Esophagus squamous epithelium (tissue), 5 donors: ENCODE data around the gene SBF1. TPM values are rescaled to one million over a fixed set of nuclear protein-coding genes. Genes with fewer than 3 reads are reported as not detected.

Experiments used
- DNase-seq: peaks from one replicate; lab custom pipeline; 2025; lab: John Stamatoyannopoulos, UW
- H3K27ac ChIP-seq, 4 donors: fragments of 200-600 bp; sonication (generic); one replicate each; pipeline ENCODE4 v1.5.1; 2016 to 2019; ENCODE audit warnings: mild to moderate bottlenecking in 1 of 4
- H3K27me3 ChIP-seq, 4 donors: fragments of 200-600 bp; sonication (generic); 1 replicate in 3 of 4; 2 replicates in 1 of 4; pipeline versions ENCODE4 v1.5.1 to v1.6.0; 2017 to 2021; ENCODE audit warnings: antibody characterized with exemption in 1 of 4
- H3K36me3 ChIP-seq, 3 donors: fragments of 200-600 bp; sonication (generic); one replicate each; pipeline ENCODE4 v1.5.1; 2016 to 2019
- H3K4me1 ChIP-seq, 3 donors: fragments of 200-600 bp; sonication (generic); one replicate each; pipeline ENCODE4 v1.5.1; 2017 to 2019
- H3K4me3 ChIP-seq, 4 donors: fragments of 200-600 bp; sonication (generic); 1 replicate in 3 of 4; 2 replicates in 1 of 4; pipeline ENCODE4 v1.5.1; 2016 to 2019; ENCODE audit warnings: mild to moderate bottlenecking in 2 of 4, moderate library complexity in 1 of 4
- H3K9me3 ChIP-seq, 3 donors: fragments of 200-600 bp; sonication (generic); one replicate each; pipeline ENCODE4 v1.5.1; 2016 to 2019
- POLR2A ChIP-seq, 4 donors: fragments of 450-650 bp; IDR thresholded peaks; one replicate each; pipeline ENCODE4 v1.6.1; 2017; ENCODE audit warnings: antibody characterized with exemption in 4 of 4, mild to moderate bottlenecking in 4 of 4, moderate library complexity in 3 of 4
- WGBS, 2 donors: methylation state at CpG; one replicate each; pipeline ENCODE4 v1.1.5; 2018; 5-methylcytosine and 5-hydroxymethylcytosine counted together
- intact Hi-C: fragments of 100-400 bp; cut with DNase I; formaldehyde crosslinking; loops from one replicate; pipeline ENCODE4 v1.15.0; 2022
- total RNA-seq, 4 donors: library from RNA; depleted of rRNA; stranded (reverse); fragments of >200 nt; gene quantifications; one replicate each; pipeline ENCODE4 v1.1.0, GENCODE V29; 2016
- TF ChIP-seq, protein P1 (sequence below), 6 experiments: fragments of 450-650 bp in 4 of 6; fragments of 200-600 bp in 2 of 6; sonication (generic) in 2 of 6; IDR thresholded peaks; one replicate each; pipeline ENCODE4 v1.5.1; 2016 to 2019; ENCODE audit warnings: antibody characterized with exemption in 6 of 6, mild to moderate bottlenecking in 4 of 6, moderate library complexity in 4 of 6
- donor health status: DM: yes; HTN: yes; CAD: no.

The SBF1 gene
- total RNA-seq, 4 donors from 2014 or later: 38.3 to 92.0 (median 63.4) TPM

DNA sequence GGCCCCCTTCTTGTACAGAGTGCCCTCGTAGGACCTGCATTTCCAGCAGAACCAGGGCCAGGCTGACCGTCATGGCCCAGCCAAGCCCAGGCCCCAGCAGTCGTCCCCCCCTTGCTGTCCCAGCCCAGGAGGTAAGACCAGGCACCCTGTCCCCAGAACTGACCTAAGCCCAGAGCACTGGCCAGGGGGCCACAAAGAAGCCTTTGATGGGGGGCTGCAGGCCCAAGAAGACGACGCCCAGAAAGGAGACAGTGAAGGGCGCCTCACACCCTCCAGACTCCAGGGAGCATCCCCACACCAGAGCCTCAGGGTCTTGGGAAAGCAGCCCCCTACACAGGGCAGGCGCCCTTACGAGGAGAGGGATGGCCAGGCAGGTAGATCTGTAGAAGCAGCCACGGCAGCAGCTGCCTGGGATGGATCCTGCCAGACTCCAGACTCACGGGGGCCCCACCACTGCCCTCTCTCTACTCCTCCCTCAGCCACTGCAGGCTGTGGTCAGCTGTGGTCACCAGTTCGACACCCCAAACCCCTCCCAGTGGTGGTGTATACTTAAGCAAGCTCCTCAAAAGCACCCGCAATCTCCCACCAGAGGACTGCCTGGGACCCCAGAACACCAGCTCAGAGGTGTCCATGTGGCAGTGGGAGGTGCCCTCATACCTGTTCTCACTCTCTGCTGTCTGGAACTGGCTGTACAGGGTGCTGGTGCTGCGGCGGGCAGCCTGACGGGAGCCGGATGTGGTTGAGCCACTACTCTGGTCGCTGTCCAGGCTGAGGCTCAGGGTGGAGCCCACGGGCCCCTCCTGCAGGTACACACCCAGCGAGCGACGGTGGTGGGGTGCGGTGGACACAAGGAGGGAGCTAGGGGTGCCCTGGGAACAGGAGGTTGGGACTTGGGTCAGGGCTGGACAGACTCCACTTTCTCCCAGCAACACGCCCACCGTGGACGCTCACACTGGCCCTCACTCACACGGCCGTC lies 27.0 kb downstream of the SBF1 start:
- TF ChIP-seq, protein P1, sequence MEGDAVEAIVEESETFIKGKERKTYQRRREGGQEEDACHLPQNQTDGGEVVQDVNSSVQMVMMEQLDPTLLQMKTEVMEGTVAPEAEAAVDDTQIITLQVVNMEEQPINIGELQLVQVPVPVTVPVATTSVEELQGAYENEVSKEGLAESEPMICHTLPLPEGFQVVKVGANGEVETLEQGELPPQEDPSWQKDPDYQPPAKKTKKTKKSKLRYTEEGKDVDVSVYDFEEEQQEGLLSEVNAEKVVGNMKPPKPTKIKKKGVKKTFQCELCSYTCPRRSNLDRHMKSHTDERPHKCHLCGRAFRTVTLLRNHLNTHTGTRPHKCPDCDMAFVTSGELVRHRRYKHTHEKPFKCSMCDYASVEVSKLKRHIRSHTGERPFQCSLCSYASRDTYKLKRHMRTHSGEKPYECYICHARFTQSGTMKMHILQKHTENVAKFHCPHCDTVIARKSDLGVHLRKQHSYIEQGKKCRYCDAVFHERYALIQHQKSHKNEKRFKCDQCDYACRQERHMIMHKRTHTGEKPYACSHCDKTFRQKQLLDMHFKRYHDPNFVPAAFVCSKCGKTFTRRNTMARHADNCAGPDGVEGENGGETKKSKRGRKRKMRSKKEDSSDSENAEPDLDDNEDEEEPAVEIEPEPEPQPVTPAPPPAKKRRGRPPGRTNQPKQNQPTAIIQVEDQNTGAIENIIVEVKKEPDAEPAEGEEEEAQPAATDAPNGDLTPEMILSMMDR (IDR thresholded peaks at IDR 0.05): no peak
- no peak for TF ChIP-seq POLR2A (IDR thresholded peaks at IDR 0.05)
- Histone ChIP-seq H3K36me3 (peaks cover 17 to 100% (median 22%) of the 10 kb centered on the region in 3 donors), H3K4me3 (no peak overlapping the region), H3K4me1 (peaks cover 0 to 17% (median 10%) of the 10 kb centered on the region in 3 donors), H3K27ac (peak overlapping the region in 1 of 4 donors; percentile 44), H3K27me3 (no peaks in the 10 kb centered on the region), H3K9me3 (no peaks in the 10 kb centered on the region)
- no peak for DNase-seq
- WGBS, 2 donors: 81 to 83% methylated on average over 11 to 14 of the region's 27 CpGs
- intact Hi-C loops: no loop called here

DNA sequence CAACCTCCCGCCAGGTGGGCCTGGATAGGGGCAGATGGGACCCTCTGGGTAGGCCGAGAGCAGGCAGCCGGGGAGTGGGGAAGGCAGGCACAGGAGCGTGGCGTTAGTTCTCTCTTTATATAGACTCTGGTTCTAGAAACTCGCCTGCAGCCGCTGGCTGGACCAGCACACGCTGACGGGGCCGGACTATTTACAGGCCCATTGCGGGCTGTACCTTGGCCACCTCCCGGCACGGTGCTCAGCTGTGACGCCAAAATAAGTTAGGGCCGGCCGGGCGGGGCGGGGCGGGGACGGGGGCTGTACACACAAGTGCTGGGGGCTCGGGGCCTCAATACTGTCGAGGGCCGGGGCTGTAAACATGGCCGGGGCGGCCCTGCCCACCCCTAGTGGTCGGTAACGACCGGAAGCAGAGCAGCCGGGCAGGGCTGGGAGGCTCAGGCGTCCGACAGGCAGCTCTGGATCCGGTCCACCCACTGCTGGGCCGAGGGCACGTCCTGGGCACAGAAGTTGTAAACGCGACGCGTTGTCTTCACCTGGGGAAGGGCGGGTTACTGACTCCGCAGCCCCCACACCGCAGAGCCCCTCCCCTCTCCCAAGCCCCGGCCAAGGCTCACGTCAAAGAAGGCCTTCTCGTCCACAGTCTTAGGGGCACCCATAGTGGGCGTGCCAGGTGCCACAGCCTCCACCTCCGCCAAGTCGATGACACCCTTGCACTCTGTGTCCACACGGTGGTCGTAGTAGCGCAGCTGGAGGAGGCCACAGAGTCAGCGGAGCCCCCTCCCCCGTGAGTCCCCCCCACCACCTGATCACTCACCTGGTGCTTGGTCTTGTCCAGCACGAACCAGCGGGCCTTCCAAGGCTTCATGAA lies 27.9 kb downstream of the SBF1 start:
- peak overlapping the region in 1 of 4 donors; percentile 39 for H3K27ac ChIP-seq
- no peak for DNase-seq
- 70 to 82% methylated on average over 2 to 13 of the region's 54 CpGs for WGBS, 2 donors

DNA sequence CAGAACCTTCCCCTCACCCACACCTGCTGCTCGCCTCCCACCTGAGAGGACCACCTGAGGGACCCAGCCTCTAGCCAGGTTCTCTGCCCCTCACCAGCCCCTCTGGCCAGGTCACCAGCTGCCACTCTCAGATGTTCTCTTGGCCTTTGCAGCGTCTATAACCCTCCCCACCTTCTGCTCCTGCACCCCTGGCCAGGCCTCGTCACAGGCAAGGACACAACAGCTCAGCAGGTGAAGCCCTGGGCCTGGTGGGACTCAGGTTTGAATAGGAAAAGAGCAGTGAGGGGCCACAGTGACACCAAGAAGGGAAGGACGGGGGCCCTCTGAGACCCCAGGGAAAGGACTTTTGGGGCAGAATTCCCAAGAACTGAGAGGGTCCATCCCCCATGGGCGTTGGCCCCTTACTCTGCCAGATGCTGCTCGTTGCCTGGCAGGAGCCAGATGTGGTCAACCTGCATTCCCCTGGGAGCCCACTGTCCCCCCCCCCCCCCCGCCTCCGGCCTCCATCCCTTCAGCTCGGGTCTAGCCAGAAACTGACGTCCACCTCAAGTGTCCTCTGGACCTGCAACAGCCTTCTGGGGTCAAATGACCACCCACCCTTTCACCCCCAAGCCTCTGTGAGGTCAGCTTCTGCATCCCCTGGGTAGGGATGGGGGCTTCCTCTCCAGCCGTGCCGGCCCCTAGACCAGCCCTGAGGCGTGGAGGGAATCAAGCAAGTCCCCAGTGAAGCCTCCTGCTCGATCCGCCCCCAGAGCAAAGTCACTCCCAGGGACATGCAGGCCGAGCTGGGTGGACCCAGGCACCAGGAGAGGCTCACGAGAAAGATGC lies 28.7 kb downstream of the SBF1 start:
- H3K4me1 ChIP-seq: peaks cover 0 to 17% (median 10%) of the 10 kb centered on the region in 3 donors
- TF ChIP-seq, protein P1 (IDR thresholded peaks at IDR 0.05): no peak
- TF ChIP-seq POLR2A (IDR thresholded peaks at IDR 0.05): no peak
- H3K27me3 ChIP-seq: no peaks in the 10 kb centered on the region
- intact Hi-C loops: no loop called here
- WGBS, 2 donors: 75% methylated on average over 3 of the region's 17 CpGs; no CpG with 5 or more reads in 1 of the 2 donors
- H3K36me3 ChIP-seq: peaks cover 20 to 100% (median 26%) of the 10 kb centered on the region in 3 donors
- no peak for DNase-seq
- no peak overlapping the region for H3K4me3 ChIP-seq
- no peak overlapping the region for H3K27ac ChIP-seq
- H3K9me3 ChIP-seq: no peaks in the 10 kb centered on the region

More for the DNA sequence above, 27.9 kb downstream of the SBF1 start:
- Histone ChIP-seq H3K27me3 (no peaks in the 10 kb centered on the region), H3K4me3 (no peak overlapping the region), H3K9me3 (no peaks in the 10 kb centered on the region), H3K4me1 (peaks cover 0 to 17% (median 10%) of the 10 kb centered on the region in 3 donors), H3K36me3 (peaks cover 17 to 100% (median 22%) of the 10 kb centered on the region in 3 donors)
- intact Hi-C loops: no loop called here
- TF ChIP-seq POLR2A (IDR thresholded peaks at IDR 0.05): no peak
- TF ChIP-seq, protein P1 (IDR thresholded peaks at IDR 0.05): no peak

DNA sequence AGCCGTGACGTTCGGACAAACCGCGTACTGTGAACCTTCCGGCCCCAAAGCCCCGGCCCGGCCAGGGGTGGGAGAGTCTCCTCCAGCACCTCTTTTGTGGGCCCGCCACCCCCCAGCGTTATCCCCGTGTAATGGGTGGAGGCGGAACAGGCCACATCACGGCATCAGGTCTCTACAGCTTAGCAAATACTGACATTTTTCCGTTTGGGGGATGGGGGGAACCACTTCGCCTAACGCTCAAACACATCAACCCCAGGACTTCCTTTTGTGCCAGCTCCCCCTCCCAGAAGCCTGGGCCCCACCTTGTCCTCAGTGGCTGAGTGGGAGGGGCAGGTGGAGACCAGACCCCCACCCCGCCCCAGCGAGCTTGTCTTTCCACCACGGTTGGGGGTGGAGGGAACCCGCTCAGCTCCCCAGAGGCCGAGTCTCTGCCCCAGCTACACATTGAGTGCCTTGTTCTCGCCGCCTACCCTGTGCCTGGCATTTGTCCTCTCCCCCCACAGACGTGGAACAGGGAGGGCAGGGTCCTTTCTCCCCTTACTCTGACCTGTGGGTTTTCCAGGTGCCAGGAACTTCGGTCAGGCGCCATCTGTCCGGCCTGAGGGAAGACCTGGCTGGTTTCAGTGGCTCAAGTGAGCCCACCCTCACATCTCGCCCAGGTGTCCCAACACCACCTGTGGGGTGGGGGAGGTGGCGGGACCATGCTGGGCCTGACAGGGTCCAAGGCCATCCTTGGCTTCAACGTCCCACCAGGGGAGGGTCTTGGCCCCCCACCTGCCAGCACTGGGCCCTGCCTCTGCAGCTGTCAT lies 29.6 kb downstream of the SBF1 start:
- Histone ChIP-seq H3K27me3 (no peaks in the 10 kb centered on the region), H3K9me3 (no peaks in the 10 kb centered on the region), H3K27ac (peak overlapping the region in 1 of 4 donors; percentile 13), H3K36me3 (peaks cover 28 to 100% (median 32%) of the 10 kb centered on the region in 3 donors), H3K4me3 (no peak overlapping the region), H3K4me1 (peaks cover 0 to 17% (median 10%) of the 10 kb centered on the region in 3 donors)
- 60 to 77% methylated on average over 17 to 21 of the region's 30 CpGs for WGBS, 2 donors
- no peak for DNase-seq
- intact Hi-C loops: no loop called here
- TF ChIP-seq, protein P1 (IDR thresholded peaks at IDR 0.05): no peak
- TF ChIP-seq POLR2A (IDR thresholded peaks at IDR 0.05): no peak
